HG02970 (cell line): ENCODE measurements around the gene CDH16.
A peak's percentile ranks its signal among the peaks of the same experiment; 100 is the strongest.
"Not testable (repeated sequence)": the region's sequence is repeated elsewhere in the genome, so short reads cannot be mapped to it uniquely, and the experiment has no call there.

Experiments
- ATAC-seq: cut with Tn5 transposase; IDR thresholded peaks from one replicate; pipeline ENCODE4 v1.9.1; 2021; ENCODE audit warnings: mild to moderate bottlenecking, moderate library complexity, moderate number of reproducible peaks; ENCODE audit not compliant: unreplicated experiment, low FRiP score

The CDH16 gene

GRCh38 chr16:66947302-66948065 lies 28.8 kb upstream of the CDH16 start:
- no peak for ATAC-seq

GRCh38 chr16:66946974-66947301 lies 28.3 kb upstream of the CDH16 start:
- no peak for ATAC-seq

GRCh38 chr16:66946541-66946940 lies 27.9 kb upstream of the CDH16 start:
- no peak for ATAC-seq

- no peak for ATAC-seq
These were observed 27.3 kb upstream of the CDH16 start for GRCh38 chr16:66945939-66946338.

GRCh38 chr16:66944971-66945370 lies 26.3 kb upstream of the CDH16 start:
- ATAC-seq, result not testable (repeated sequence)

- ATAC-seq, result no peak
These were observed 25.4 kb upstream of the CDH16 start for GRCh38 chr16:66944054-66944441.

GRCh38 chr16:66943426-66944053 lies 24.9 kb upstream of the CDH16 start:
- no peak for ATAC-seq

GRCh38 chr16:66942981-66943380 lies 24.3 kb upstream of the CDH16 start:
- ATAC-seq, result no peak

GRCh38 chr16:66940236-66940635 lies 21.6 kb upstream of the CDH16 start:
- ATAC-seq, result no peak

- ATAC-seq, result no peak
These were observed 20.7 kb upstream of the CDH16 start for GRCh38 chr16:66939366-66939765.

GRCh38 chr16:66937725-66938337 lies 19.1 kb upstream of the CDH16 start:
- no peak for ATAC-seq

GRCh38 chr16:66936889-66937554 lies 18.3 kb upstream of the CDH16 start:
- ATAC-seq, result no peak

GRCh38 chr16:66936462-66936861 lies 17.8 kb upstream of the CDH16 start:
- ATAC-seq, result no peak

GRCh38 chr16:66935314-66936011 lies 16.8 kb upstream of the CDH16 start, which contains the start of gene CES2:
TSS of gene CES2 (plus strand) at chr16:66935516. CDS start at chr16:66935636, 120 bp downstream.
- ATAC-seq, result no peak

- ATAC-seq, result not testable (repeated sequence)
These were observed 16.2 kb upstream of the CDH16 start for GRCh38 chr16:66934839-66935313.

- peak; percentile 71 for ATAC-seq
These were observed 15.6 kb upstream of the CDH16 start, which contains the start of gene CIAO2B for GRCh38 chr16:66934138-66934838. TSS of gene CIAO2B (minus strand) at chr16:66934402. CDS start at chr16:66934364, 38 bp downstream.

- ATAC-seq, result no peak
These were observed 15.1 kb upstream of the CDH16 start for GRCh38 chr16:66933776-66934137.

- no peak for ATAC-seq
These were observed 13.4 kb upstream of the CDH16 start for GRCh38 chr16:66932076-66932475.

GRCh38 chr16:66931665-66932064 lies 13.0 kb upstream of the CDH16 start:
- no peak for ATAC-seq

GRCh38 chr16:66930189-66930588 lies 11.5 kb upstream of the CDH16 start:
- ATAC-seq, result no peak
